ENCODE data around the gene IL17RE. TPM values are rescaled to one million over a fixed set of nuclear protein-coding genes. Genes with fewer than 3 reads are reported as not detected.

Gene IL17RE
- polyA plus RNA-seq, 1 experiment = 2.0 TPM

DNA sequence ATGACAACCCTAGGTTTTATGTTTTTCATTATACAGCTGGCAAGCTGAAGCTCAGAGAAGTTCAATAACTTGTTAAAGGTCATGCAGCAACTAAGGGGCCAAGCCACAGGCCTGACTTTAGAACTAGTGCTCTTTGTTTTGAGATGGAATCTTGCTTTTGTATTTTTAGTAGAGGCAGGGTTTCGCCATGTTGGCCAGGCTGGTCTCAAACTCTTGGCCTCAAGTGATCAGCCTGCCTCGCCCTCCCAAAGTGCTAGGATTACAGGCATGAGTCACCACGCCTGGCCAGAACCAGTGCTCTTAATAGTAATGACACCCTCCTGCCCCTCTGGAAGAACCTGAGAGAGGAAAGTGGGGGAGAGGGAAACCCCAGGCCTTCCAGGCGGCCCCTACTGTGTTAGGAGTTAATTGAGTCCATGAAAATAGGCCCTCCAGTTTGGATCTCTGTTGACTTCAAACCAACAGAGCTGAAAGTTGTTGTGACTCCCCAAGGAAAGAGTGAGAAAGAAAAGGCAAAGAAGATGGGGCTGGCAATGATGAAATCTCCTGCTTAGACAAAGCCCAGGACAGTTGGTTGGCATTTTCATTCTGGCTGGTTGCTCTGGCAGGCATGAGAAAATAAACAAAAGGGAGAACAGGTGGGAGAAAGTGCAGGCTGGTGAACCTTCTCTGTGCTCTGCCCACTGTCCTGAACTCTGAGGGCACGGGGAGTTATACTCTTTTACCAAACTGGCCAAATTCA lies 53.1 kb downstream of the IL17RE start:
- ChIA-PET POLR2A (no interaction called here), CTCF (interaction anchor here (0.6 to 3.4 kb wide), 2 partner anchors 9 to 84 kb away, joined by 4 to 20 read pairs; no protein-coding TSS in a partner anchor)
- Histone ChIP-seq H3K9me3 (ENCODE audit: control insufficient read depth, insufficient read depth, low read length) (no peaks in the 10 kb centered on the region), H3K27ac (ENCODE audit: low read depth, low read length) (no peak overlapping the region), H3K27me3 (ENCODE audit: control insufficient read depth, insufficient read depth, low read length) (no peaks in the 10 kb centered on the region), H3K4me3 (ENCODE audit: low read depth, low read length) (no peak overlapping the region)
- no peak for DNase-seq (ENCODE audit: low read depth, low spot score)
- TF ChIP-seq, protein P1, sequence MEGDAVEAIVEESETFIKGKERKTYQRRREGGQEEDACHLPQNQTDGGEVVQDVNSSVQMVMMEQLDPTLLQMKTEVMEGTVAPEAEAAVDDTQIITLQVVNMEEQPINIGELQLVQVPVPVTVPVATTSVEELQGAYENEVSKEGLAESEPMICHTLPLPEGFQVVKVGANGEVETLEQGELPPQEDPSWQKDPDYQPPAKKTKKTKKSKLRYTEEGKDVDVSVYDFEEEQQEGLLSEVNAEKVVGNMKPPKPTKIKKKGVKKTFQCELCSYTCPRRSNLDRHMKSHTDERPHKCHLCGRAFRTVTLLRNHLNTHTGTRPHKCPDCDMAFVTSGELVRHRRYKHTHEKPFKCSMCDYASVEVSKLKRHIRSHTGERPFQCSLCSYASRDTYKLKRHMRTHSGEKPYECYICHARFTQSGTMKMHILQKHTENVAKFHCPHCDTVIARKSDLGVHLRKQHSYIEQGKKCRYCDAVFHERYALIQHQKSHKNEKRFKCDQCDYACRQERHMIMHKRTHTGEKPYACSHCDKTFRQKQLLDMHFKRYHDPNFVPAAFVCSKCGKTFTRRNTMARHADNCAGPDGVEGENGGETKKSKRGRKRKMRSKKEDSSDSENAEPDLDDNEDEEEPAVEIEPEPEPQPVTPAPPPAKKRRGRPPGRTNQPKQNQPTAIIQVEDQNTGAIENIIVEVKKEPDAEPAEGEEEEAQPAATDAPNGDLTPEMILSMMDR (IDR thresholded peaks at IDR 0.05; ENCODE audit: low read depth, low read length) = no peak

DNA sequence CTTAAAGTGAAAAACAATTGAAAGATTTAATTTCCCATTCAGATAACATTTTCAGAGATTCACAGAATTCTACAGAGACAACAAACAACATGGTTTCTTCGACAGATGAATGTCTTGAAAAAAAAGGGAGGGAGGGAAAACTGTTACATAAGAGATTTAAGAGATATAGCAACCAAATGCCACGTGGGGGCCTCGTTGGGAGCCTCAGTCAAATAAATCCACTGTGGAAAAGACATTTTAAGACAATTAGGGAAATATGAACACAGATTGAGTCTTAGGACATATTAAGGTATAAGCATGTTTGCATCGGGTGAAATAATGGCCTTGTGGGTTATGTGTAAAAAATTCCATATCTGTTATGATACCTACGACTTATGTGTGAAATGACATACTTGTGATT lies 54.6 kb downstream of the IL17RE start:
- H3K27me3 ChIP-seq (ENCODE audit: control insufficient read depth, insufficient read depth, low read length) = no peaks in the 10 kb centered on the region
- no peak overlapping the region for H3K27ac ChIP-seq (ENCODE audit: low read depth, low read length)
- no peaks in the 10 kb centered on the region for H3K9me3 ChIP-seq (ENCODE audit: control insufficient read depth, insufficient read depth, low read length)
- no peak overlapping the region for H3K4me3 ChIP-seq (ENCODE audit: low read depth, low read length)
- POLR2A ChIA-PET = no interaction called here
- CTCF ChIA-PET = interaction anchor here (1.1 to 3.4 kb wide), 2 partner anchors 11 to 293 kb away, joined by 3 to 20 read pairs; no protein-coding TSS in a partner anchor
- TF ChIP-seq, protein P1 (IDR thresholded peaks at IDR 0.05; ENCODE audit: low read depth, low read length) = peak; percentile 18; the same call in 1 of the 2 replicates
- DNase-seq (ENCODE audit: low read depth, low spot score) = no peak

DNA sequence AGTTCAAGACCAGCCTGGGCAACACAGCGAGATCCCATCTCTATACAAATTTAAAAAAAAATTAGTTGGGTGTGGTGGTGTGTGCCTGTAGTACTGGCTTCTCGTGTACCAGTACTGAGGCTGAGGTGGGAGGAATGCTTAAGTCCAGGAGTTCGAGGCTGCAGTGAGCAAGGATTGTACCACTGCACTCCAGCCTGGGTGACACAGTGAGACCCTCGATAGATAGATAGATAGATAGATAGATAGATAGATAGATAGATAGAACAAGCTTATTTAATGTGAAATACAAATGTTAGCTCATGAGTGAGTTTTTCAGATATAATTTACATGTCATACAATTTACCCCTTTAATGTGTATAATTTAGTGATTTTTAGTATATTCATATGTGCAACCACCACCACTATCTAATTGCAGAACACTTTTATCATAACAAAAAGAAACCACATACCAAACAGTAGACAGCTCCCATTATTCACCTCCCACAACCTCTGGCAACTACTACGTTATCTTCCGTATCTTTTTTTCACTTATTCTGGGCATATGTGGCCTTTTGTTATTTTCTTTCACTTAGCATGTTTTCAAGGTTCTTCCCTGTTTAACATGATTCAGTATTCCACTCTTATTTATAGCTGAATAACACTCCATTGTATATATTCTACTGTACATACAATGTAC lies 62.7 kb downstream of the IL17RE start:
- no peak overlapping the region for H3K4me3 ChIP-seq (ENCODE audit: low read depth, low read length)
- POLR2A ChIA-PET = no interaction called here
- no peak for DNase-seq (ENCODE audit: low read depth, low spot score)
- no peaks in the 10 kb centered on the region for H3K9me3 ChIP-seq (ENCODE audit: control insufficient read depth, insufficient read depth, low read length)
- TF ChIP-seq, protein P1 (IDR thresholded peaks at IDR 0.05; ENCODE audit: low read depth, low read length) = no peak
- CTCF ChIA-PET = interaction anchor here (1.5 to 2.0 kb wide), 2 partner anchors 18 to 19 kb away, joined by 5 to 6 read pairs; no protein-coding TSS in a partner anchor
- H3K27ac ChIP-seq (ENCODE audit: low read depth, low read length) = no peak overlapping the region
- no peaks in the 10 kb centered on the region for H3K27me3 ChIP-seq (ENCODE audit: control insufficient read depth, insufficient read depth, low read length)

Small RNA genes lying within 50 kb of the gene (small RNA-seq; reads per million reads assigned to genes)
- gene RNU6-882P (ENCODE audit: insufficient read length, low read depth) = not detected

Other genes starting within 250 kb of the IL17RE start
- not detected in 2 replicates for gene CPNE9, start 199.0 kb upstream of the IL17RE start, polyA plus RNA-seq (2011; rRNA removed)
- 5.7 and 8.3 TPM in 2 replicates for gene BRPF1, start 171.1 kb upstream of the IL17RE start, polyA plus RNA-seq (2011; rRNA removed)
- 23.5 and 26.5 TPM in 2 replicates for gene OGG1, start 152.9 kb upstream of the IL17RE start, polyA plus RNA-seq (2011; rRNA removed)
- gene CAMK1, start 132.9 kb upstream of the IL17RE start, polyA plus RNA-seq (2011; rRNA removed) = 26.8 and 28.7 TPM in 2 replicates
- gene TADA3, start 110.4 kb upstream of the IL17RE start, polyA plus RNA-seq (2011; rRNA removed) = 61.8 and 83.7 TPM in 2 replicates
- gene ARPC4, start 109.8 kb upstream of the IL17RE start, polyA plus RNA-seq (2011; rRNA removed) = 199 and 200 TPM in 2 replicates
- 17.8 and 22.4 TPM in 2 replicates for gene TTLL3, start 92.6 kb upstream of the IL17RE start, polyA plus RNA-seq (2011; rRNA removed)
- gene RPUSD3, start 58.8 kb upstream of the IL17RE start, polyA plus RNA-seq (2011; rRNA removed) = 29.0 and 34.2 TPM in 2 replicates
- gene CIDEC, start 22.6 kb upstream of the IL17RE start, polyA plus RNA-seq (2011; rRNA removed) = not detected in 2 replicates
- gene JAGN1, start 12.2 kb upstream of the IL17RE start, polyA plus RNA-seq (2011; rRNA removed) = 44.4 and 47.9 TPM in 2 replicates
- gene IL17RC, start 14.2 kb downstream of the IL17RE start, polyA plus RNA-seq (2011; rRNA removed) = 17.3 and 24.4 TPM in 2 replicates
- gene CRELD1, start 31.0 kb downstream of the IL17RE start, polyA plus RNA-seq (2011; rRNA removed) = 29.5 TPM in 2 replicates
- 3.4 and 4.2 TPM in 2 replicates for gene PRRT3, start 49.6 kb downstream of the IL17RE start, polyA plus RNA-seq (2011; rRNA removed)
- 159 and 161 TPM in 2 replicates for gene EMC3, start 84.0 kb downstream of the IL17RE start, polyA plus RNA-seq (2011; rRNA removed)
- gene FANCD2, start 123.6 kb downstream of the IL17RE start, polyA plus RNA-seq (2011; rRNA removed) = 3.6 and 5.4 TPM in 2 replicates
- gene FANCD2OS, start 205.4 kb downstream of the IL17RE start, polyA plus RNA-seq (2011; rRNA removed) = not detected in 2 replicates
- gene BRK1, start 212.8 kb downstream of the IL17RE start, polyA plus RNA-seq (2011; rRNA removed) = 198 and 202 TPM in 2 replicates
- gene VHL, start 238.9 kb downstream of the IL17RE start, polyA plus RNA-seq (2011; rRNA removed) = 12.7 and 13.7 TPM in 2 replicates